HepG2 (cell line): ENCODE results near the gene FAM50A. TPM values are rescaled to one million over a fixed set of nuclear protein-coding genes. Genes with fewer than 3 reads are reported as not detected.

Experiments used
- MLX ChIP-seq: IDR thresholded peaks from 2 replicates; pipeline ENCODE4 v1.6.1; 2016
- NRL ChIP-seq: sonication (generic); formaldehyde crosslinking; IDR thresholded peaks from 2 replicates; pipeline ENCODE4 v1.5.0; 2020; ENCODE audit warnings: missing genetic modification reagents, mild to moderate bottlenecking, moderate library complexity, borderline replicate concordance
- PBX2 ChIP-seq: IDR thresholded peaks from 2 replicates; pipeline ENCODE4 v1.6.1; 2016; ENCODE audit warnings: control low read depth
- PRDM10 ChIP-seq: sonication (generic); formaldehyde crosslinking; IDR thresholded peaks from 2 replicates; pipeline ENCODE4 v1.4.0; 2020; ENCODE audit warnings: low read depth, missing genetic modification reagents
- SMAD1 ChIP-seq: sonication (generic); formaldehyde crosslinking; IDR thresholded peaks from 2 replicates; pipeline ENCODE4 v1.4.0; 2020; ENCODE audit warnings: missing genetic modification reagents, low read depth, mild to moderate bottlenecking, borderline replicate concordance
- ZBTB40 ChIP-seq, 2 experiments: fragments of 450-650 bp in 1 of 2; sonication (generic) in 1 of 2; formaldehyde crosslinking in 1 of 2; IDR thresholded peaks; 2 replicates each; pipeline versions ENCODE4 v1.6.1 to v1.8.0; 2016 to 2022; ENCODE audit warnings: antibody characterized with exemption in 1 of 2, mild to moderate bottlenecking in 1 of 2, missing genetic modification reagents in 1 of 2
- ZBTB46 ChIP-seq: sonication (generic); formaldehyde crosslinking; IDR thresholded peaks from 2 replicates; pipeline ENCODE4 v1.4.0; 2020; ENCODE audit warnings: mild to moderate bottlenecking, missing genetic modification reagents, borderline replicate concordance
- ZNF136 ChIP-seq: sonication (generic); formaldehyde crosslinking; IDR thresholded peaks from 2 replicates; pipeline ENCODE4 v1.8.1; 2022; ENCODE audit warnings: low read depth, mild to moderate bottlenecking, moderate library complexity, missing genetic modification reagents
- ZNF570 ChIP-seq: sonication (generic); formaldehyde crosslinking; IDR thresholded peaks from 2 replicates; pipeline ENCODE4 v1.4.0; 2020; ENCODE audit warnings: mild to moderate bottlenecking, missing genetic modification reagents, borderline replicate concordance
- ZNF782 ChIP-seq: sonication (generic); formaldehyde crosslinking; IDR thresholded peaks from 2 replicates; pipeline ENCODE4 v1.4.0; 2020; ENCODE audit warnings: missing genetic modification reagents, mild to moderate bottlenecking, borderline replicate concordance
- polyA plus RNA-seq, 8 experiments: library from polyadenylated mRNA; depleted of rRNA in 3 of 8; stranded (reverse) in 7 of 8; unstranded in 1 of 8; fragments of >200 nt; fragmentation: Illumina TruSeq in 4 of 8; extraction: Trizol in 4 of 8; gene quantifications; 2 replicates each; pipeline versions ENCODE4 v1.2.1 to v1.2.3, GENCODE V29; 2011 to 2016; ENCODE audit warnings: low read depth in 4 of 8, missing spikeins in 1 of 8, mixed read lengths in 1 of 8; ENCODE audit not compliant: insufficient read depth in 1 of 8
- total RNA-seq, 5 experiments: library from RNA; depleted of rRNA; stranded (reverse); fragments of >200 nt; fragmentation: Illumina TruSeq; extraction: Trizol; gene quantifications; 2 replicates each; pipeline ENCODE4 v1.2.3, GENCODE V29; 2016; ENCODE audit warnings: low read depth in 1 of 5

The FAM50A gene
- total and polyA plus RNA-seq, 2 of the 13 experiments (the other 11 are each of a cell fraction or from before 2014, with no cell fraction given): 30.7 to 40.7 TPM

GRCh38 chrX:154397888-154398667, 45.9 kb upstream of the FAM50A start, which contains the start of gene RPL10 (continued):
- TF ChIP-seq PRDM10 (no peak), ZNF570 (CRISPR knock-in tag) (no peak), ZBTB46 (CRISPR knock-in tag) (no peak), SMAD1 (CRISPR knock-in tag) (0 out of 2 replicates have a peak, but pooled peaks have one; percentile 10), NRL (CRISPR knock-in tag) (no peak), PBX2 (CRISPR knock-in tag) (no peak), ZBTB40 (IDR thresholded peaks at IDR 0.05) (no peak), ZBTB40 (CRISPR knock-in tag; IDR thresholded peaks at IDR 0.05) (no peak; the same call in 1 of the 2 replicates), MLX (CRISPR knock-in tag) (no peak), ZNF782 (CRISPR knock-in tag) (no peak), ZNF136 (no peak)
